Right cardiac atrium (tissue), 5 donors: ENCODE measurements around the gene KCNIP4. TPM values are rescaled to one million over a fixed set of nuclear protein-coding genes. Genes with fewer than 3 reads are reported as not detected.

Experiments
- ATAC-seq, 2 donors: fragments of 200-7000 bp; cut with Tn5 transposase; one replicate each; pipeline versions ENCODE4 v1.8.0 to v1.9.1; 2020; ENCODE audit warnings: moderate library complexity in 2 of 2, mild to moderate bottlenecking in 1 of 2
- DNase-seq, 3 donors: peaks; one replicate each; pipeline ENCODE4 v3.0.0-alpha.2; 2020
- H3K27ac ChIP-seq: one replicate; pipeline ENCODE4 v1.5.1; 2013; ENCODE audit warnings: mild to moderate bottlenecking, low read length, control low read depth, moderate library complexity
- H3K27me3 ChIP-seq: one replicate; pipeline ENCODE4 v1.6.1; 2013; ENCODE audit not compliant: control insufficient read depth, insufficient read depth
- H3K4me1 ChIP-seq: one replicate; pipeline ENCODE4 v1.6.1; 2013; ENCODE audit warnings: low read length; ENCODE audit not compliant: control insufficient read depth, insufficient read depth
- H3K4me3 ChIP-seq: one replicate; pipeline ENCODE4 v1.5.1; 2013; ENCODE audit warnings: low read length, control low read depth
- H3K9me3 ChIP-seq: one replicate; pipeline ENCODE4 v1.6.1; 2013; ENCODE audit warnings: low read length; ENCODE audit not compliant: control insufficient read depth
- WGBS: extraction: QIAGEN DNeasy Blood & Tissue Kit; methylation state at CpG from one replicate; pipeline ENCODE4 v1.1.7; 2013; 5-methylcytosine and 5-hydroxymethylcytosine counted together
- intact Hi-C, 4 donors: fragments of 100-400 bp; cut with DNase I; formaldehyde crosslinking; loops; one replicate each; pipeline versions ENCODE4 v1.11.0 to v1.14.0; 2022 to 2023
- polyA plus RNA-seq: library from polyadenylated mRNA; stranded (reverse); fragments of 200-250 nt; gene quantifications from one replicate; pipeline ENCODE4 v1.2.3, GENCODE V29; 2013
- total RNA-seq, 4 donors: library from RNA; stranded (reverse); fragmentation: NEBNext Ultra II Directional; extraction: Animal tissue kit (Norgen Biotek cat#: 25700); gene quantifications; one replicate each; pipeline ENCODE4 v1.2.1, GENCODE V29; 2021
- donor health status: healthy with polysubstance abuse.
- donor health status: DM: no; HTN: yes; CAD: no.
- donor health status: DM: no; HTN: no; CAD: no.
- donor health status: DM: no; HTN: yes; CAD: no; lungs with severe emphysema.
- donor health status: DM: yes; HTN: yes; CAD: no.

KCNIP4 gene
- total and polyA plus RNA-seq, 5 donors, result 0.05 to 0.86 (median 0.23) TPM; not detected in 2

GRCh38 chr4:21410372-21410771 lies 538.2 kb downstream of the KCNIP4 start:
- Histone ChIP-seq H3K4me3 (no peak overlapping the region), H3K9me3 (no peaks in the 10 kb centered on the region), H3K27me3 (no peaks in the 10 kb centered on the region), H3K27ac (no peak overlapping the region), H3K4me1 (no peaks in the 10 kb centered on the region)
- intact Hi-C loops, result no loop called here
- 72% methylated on average over 4 of the region's 4 CpGs for WGBS
- DNase-seq (no peak), ATAC-seq (no peak)

DNA sequence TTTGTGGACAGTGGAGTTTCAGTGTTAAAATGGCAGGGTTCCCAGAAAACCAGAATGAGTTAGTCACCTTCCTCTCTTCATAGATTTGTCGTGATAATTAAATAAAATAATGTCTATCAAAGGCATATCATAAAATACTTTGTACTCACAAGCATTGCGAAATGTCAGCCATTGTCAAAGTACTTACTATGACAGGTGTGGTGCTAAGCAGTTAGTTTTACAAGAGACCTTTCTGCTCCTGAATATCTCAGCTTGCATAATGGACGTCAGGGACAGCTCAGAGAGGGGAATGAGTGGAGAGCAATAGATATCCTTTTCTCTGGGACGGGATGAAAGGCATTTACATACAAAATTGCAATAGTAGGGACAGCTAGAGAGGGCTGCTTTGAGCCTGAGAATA lies 560.9 kb downstream of the KCNIP4 start:
- H3K4me3 ChIP-seq, result no peak overlapping the region
- H3K4me1 ChIP-seq, result no peaks in the 10 kb centered on the region
- 39% methylated on average over 4 of the region's 4 CpGs for WGBS
- intact Hi-C loops, result no loop called here
- H3K27me3 ChIP-seq, result no peaks in the 10 kb centered on the region
- DNase-seq, result no peak
- no peak for ATAC-seq
- no peaks in the 10 kb centered on the region for H3K9me3 ChIP-seq
- H3K27ac ChIP-seq, result no peak overlapping the region

DNA sequence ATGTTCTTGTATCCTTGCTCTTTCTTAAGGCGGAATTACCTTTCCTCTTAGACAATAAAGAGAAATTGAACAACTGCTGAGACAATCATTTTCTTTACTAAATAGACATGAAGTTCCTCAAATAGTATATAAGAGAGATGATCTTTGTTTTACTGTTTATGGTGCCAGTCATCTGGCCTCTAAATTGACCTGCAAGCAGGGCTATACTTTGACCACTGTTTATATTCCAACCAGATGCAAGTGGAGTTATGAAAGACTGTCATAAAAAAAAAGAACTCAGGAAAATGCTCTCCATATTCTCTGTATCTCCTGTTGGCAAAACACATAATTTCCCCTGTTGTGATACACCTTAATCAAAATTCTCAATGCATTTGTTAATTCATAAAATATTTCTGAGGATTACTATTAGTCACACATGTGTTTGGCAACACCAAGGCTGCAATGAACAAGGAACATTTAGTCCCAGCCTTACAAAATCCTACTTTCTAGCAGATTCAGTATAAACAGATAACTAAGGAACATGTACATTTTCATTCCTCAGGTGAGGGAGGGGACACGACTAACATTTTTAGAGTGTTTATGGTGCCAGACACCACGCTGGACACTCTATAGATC lies 562.3 kb downstream of the KCNIP4 start:
- no peaks in the 10 kb centered on the region for H3K9me3 ChIP-seq
- WGBS, result 71% methylated on average over 3 of the region's 3 CpGs
- no peaks in the 10 kb centered on the region for H3K27me3 ChIP-seq
- DNase-seq (no peak), ATAC-seq (no peak)
- H3K4me3 ChIP-seq, result no peak overlapping the region
- no peaks in the 10 kb centered on the region for H3K4me1 ChIP-seq
- intact Hi-C loops, result no loop called here
- no peak overlapping the region for H3K27ac ChIP-seq

DNA sequence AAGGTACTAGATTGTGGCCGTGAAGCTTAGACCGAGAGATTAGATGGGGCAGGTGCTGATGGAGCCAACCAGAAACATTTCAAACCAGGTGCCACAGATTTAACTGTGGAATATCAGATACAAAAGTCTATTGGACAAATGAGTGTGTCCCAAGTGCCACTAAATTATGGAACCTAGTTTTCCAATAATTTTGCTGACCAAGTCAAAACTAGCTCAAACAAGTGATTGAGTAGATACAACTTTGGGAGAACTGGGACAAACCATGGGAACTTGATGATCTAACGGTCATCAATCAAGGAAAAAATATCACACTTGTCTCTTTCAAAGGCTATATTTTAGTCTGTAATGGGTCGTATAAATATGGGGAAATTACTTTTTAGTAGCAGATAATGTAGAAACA lies 562.9 kb downstream of the KCNIP4 start:
- DNase-seq (no peak), ATAC-seq (no peak)
- WGBS, result 75% methylated on average over 4 of the region's 4 CpGs
- Histone ChIP-seq H3K27ac (no peak overlapping the region), H3K27me3 (no peaks in the 10 kb centered on the region), H3K4me3 (no peak overlapping the region), H3K4me1 (no peaks in the 10 kb centered on the region), H3K9me3 (no peaks in the 10 kb centered on the region)
- intact Hi-C loops, result no loop called here

- WGBS, result 84% methylated on average over 3 of the region's 3 CpGs
- intact Hi-C loops, result no loop called here
- H3K4me1 ChIP-seq, result no peaks in the 10 kb centered on the region
- no peak for DNase-seq
- ATAC-seq, result no peak
- no peak overlapping the region for H3K4me3 ChIP-seq
- H3K27me3 ChIP-seq, result no peaks in the 10 kb centered on the region
- no peaks in the 10 kb centered on the region for H3K9me3 ChIP-seq
- H3K27ac ChIP-seq, result no peak overlapping the region
Measured at GRCh38 chr4:21384609-21385008, 564.0 kb downstream of the KCNIP4 start.

- WGBS, result 66% methylated on average over 3 of the region's 3 CpGs
- Histone ChIP-seq H3K27ac (no peak overlapping the region), H3K4me1 (no peaks in the 10 kb centered on the region), H3K4me3 (no peak overlapping the region), H3K9me3 (no peaks in the 10 kb centered on the region), H3K27me3 (no peaks in the 10 kb centered on the region)
- intact Hi-C loops, result no loop called here
- DNase-seq, result no peak
- ATAC-seq, result no peak
Measured at GRCh38 chr4:21380861-21381260, 567.7 kb downstream of the KCNIP4 start.

GRCh38 chr4:21377046-21377445 lies 571.5 kb downstream of the KCNIP4 start:
- intact Hi-C loops, result no loop called here
- Histone ChIP-seq H3K27me3 (no peaks in the 10 kb centered on the region), H3K27ac (no peak overlapping the region), H3K4me3 (no peak overlapping the region), H3K9me3 (no peaks in the 10 kb centered on the region), H3K4me1 (no peaks in the 10 kb centered on the region)
- ATAC-seq, result no peak
- no peak for DNase-seq
- 70% methylated on average over 2 of the region's 2 CpGs for WGBS

DNA sequence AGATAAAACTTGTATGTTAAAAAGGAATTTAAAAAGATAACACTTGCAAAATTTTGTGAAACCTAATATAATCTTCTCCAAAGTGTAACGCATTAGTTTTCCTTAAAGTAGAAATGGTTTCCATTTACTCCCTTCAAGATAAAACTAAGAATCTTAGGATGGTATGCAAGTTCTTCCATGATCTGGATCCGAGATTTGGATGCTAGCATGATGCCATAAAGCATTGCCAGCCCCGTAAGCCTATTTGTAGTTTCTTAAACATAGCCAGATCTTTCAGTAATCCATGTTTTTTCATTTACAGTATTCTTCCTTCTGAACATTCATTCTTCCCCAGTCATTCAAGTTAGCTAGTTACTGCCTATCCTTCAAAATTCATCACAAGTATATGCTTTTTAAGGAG lies 572.4 kb downstream of the KCNIP4 start:
- no peaks in the 10 kb centered on the region for H3K4me1 ChIP-seq
- no peak for DNase-seq
- no peak for ATAC-seq
- intact Hi-C loops, result no loop called here
- H3K27me3 ChIP-seq, result no peaks in the 10 kb centered on the region
- no peak overlapping the region for H3K4me3 ChIP-seq
- 78% methylated on average over 3 of the region's 3 CpGs for WGBS
- H3K27ac ChIP-seq, result no peak overlapping the region
- H3K9me3 ChIP-seq, result no peaks in the 10 kb centered on the region

- WGBS, result 81% methylated on average over 2 of the region's 2 CpGs
- no peaks in the 10 kb centered on the region for H3K27me3 ChIP-seq
- H3K27ac ChIP-seq, result no peak overlapping the region
- ATAC-seq, result no peak
- no peak overlapping the region for H3K4me3 ChIP-seq
- no peaks in the 10 kb centered on the region for H3K9me3 ChIP-seq
- H3K4me1 ChIP-seq, result no peaks in the 10 kb centered on the region
- intact Hi-C loops, result no loop called here
- DNase-seq, result no peak
Measured at GRCh38 chr4:21374641-21375368, 573.8 kb downstream of the KCNIP4 start.

DNA sequence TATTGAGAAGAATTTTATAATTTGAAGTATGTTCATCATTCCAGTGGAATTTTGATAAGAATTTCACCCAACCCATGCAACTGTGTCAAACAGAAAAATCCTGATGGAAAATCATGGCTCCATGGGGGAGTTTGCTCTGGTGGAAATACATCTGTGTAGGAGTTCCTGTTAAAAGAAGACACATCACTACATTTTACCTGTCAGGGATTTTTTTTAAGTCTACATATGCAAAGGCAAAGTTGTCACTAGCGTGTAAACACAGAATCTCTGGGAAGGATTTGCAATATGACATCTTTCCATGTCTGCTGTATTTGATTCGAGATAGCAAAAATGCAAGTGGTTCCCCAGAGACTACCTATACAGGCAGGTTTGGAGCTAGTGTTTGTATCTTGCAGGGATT lies 581.0 kb downstream of the KCNIP4 start:
- Histone ChIP-seq H3K27ac (no peak overlapping the region), H3K27me3 (no peaks in the 10 kb centered on the region), H3K4me3 (no peak overlapping the region), H3K9me3 (no peaks in the 10 kb centered on the region), H3K4me1 (no peaks in the 10 kb centered on the region)
- ATAC-seq, result no peak
- 60% methylated on average over 2 of the region's 2 CpGs for WGBS
- intact Hi-C loops, result no loop called here
- DNase-seq, result no peak

DNA sequence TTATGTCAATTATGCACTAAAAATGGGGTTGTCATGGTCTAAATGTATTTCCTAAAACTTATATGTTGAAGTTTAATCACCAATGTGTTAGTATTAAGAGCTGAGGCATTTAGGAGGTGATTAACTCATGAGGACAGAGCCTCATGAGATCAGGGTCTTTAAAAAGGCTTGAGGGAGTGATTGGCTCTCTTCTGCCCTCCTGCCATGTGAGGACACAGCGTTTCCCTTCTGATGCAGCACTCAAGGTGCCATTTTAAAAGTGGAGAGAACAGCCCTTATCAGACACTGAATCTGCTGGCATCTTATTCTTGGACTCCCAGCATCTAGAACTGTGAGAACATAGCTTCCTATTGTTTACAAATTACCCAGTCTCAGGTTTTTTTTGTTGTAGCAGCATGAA lies 581.7 kb downstream of the KCNIP4 start:
- intact Hi-C loops, result no loop called here
- H3K27me3 ChIP-seq, result no peaks in the 10 kb centered on the region
- 60% methylated on average over 1 of the region's 1 CpG for WGBS

More for the DNA sequence above, 581.7 kb downstream of the KCNIP4 start:
- Histone ChIP-seq H3K9me3 (no peaks in the 10 kb centered on the region), H3K27ac (no peak overlapping the region), H3K4me3 (no peak overlapping the region), H3K4me1 (no peaks in the 10 kb centered on the region)
- no peak for ATAC-seq
- no peak for DNase-seq
